SK-N-SH treated with all-trans-retinoic acid at 6 μM for 48 hours (cell line): ENCODE data around the gene HDGFL2.

Experiments
- ARNTL ChIP-seq: fragments of 450-650 bp; formaldehyde crosslinking; IDR thresholded peaks from 2 replicates; pipeline ENCODE4 v1.5.0; 2020; ENCODE audit warnings: low read depth, mild to moderate bottlenecking, moderate library complexity, borderline replicate concordance
- TOX ChIP-seq: fragments of 250-450 bp; sonication (Bioruptor Pico); IDR thresholded peaks from 2 replicates; pipeline ENCODE4 v1.8.0; 2021; ENCODE audit warnings: mild to moderate bottlenecking, moderate library complexity, borderline replicate concordance
- TF ChIP-seq, protein P1 (sequence below): fragments of 250-450 bp; sonication (Bioruptor Pico); IDR thresholded peaks from 2 replicates; pipeline ENCODE4 v1.8.0; 2020; ENCODE audit warnings: mild to moderate bottlenecking, moderate library complexity, borderline replicate concordance

GRCh38 chr19:4436231-4436630 lies 35.9 kb upstream of the HDGFL2 start:
- no peak for TF ChIP-seq ARNTL (CRISPR knock-in tag)
- no peak for TF ChIP-seq TOX (CRISPR knock-in tag)
- TF ChIP-seq, protein P1, sequence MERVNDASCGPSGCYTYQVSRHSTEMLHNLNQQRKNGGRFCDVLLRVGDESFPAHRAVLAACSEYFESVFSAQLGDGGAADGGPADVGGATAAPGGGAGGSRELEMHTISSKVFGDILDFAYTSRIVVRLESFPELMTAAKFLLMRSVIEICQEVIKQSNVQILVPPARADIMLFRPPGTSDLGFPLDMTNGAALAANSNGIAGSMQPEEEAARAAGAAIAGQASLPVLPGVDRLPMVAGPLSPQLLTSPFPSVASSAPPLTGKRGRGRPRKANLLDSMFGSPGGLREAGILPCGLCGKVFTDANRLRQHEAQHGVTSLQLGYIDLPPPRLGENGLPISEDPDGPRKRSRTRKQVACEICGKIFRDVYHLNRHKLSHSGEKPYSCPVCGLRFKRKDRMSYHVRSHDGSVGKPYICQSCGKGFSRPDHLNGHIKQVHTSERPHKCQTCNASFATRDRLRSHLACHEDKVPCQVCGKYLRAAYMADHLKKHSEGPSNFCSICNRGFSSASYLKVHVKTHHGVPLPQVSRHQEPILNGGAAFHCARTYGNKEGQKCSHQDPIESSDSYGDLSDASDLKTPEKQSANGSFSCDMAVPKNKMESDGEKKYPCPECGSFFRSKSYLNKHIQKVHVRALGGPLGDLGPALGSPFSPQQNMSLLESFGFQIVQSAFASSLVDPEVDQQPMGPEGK (CRISPR knock-in tag): no peak
